CD8-positive, alpha-beta memory T cell (primary cell): ENCODE data around the gene FAM81B. TPM values are rescaled to one million over a fixed set of nuclear protein-coding genes. Genes with fewer than 3 reads are reported as not detected.

ENCODE experiments used
- CTCF ChIA-PET: fragments of 350-600 bp; sonication (Branson Sonifier 250); formaldehyde crosslinking; loops from one replicate; lab custom pipeline; 2021; ENCODE audit warnings: antibody characterized with exemption; lab: Charles Lee
- POLR2A ChIA-PET: fragments of 350-600 bp; sonication (Branson Sonifier 250); formaldehyde crosslinking; loops from one replicate; lab custom pipeline; 2021; ENCODE audit warnings: antibody characterized with exemption; lab: Charles Lee
- DNase-seq, 5 donors: peaks; one replicate each; pipeline versions ENCODE4 v3.0.0 to v3.0.0-alpha.2; 2020 to 2022; ENCODE audit warnings: mixed read lengths in 1 of 5
- H3K27ac ChIP-seq: one replicate; pipeline ENCODE4 v1.7.0; 2013; ENCODE audit warnings: low read depth, mild to moderate bottlenecking, low read length, moderate library complexity
- H3K27me3 ChIP-seq: 2 replicates; pipeline ENCODE4 v1.7.0; 2013; ENCODE audit warnings: low read length, mild to moderate bottlenecking; ENCODE audit not compliant: insufficient read depth, poor library complexity, severe bottlenecking
- H3K36me3 ChIP-seq: 2 replicates; pipeline ENCODE4 v1.7.0; 2013; ENCODE audit warnings: mild to moderate bottlenecking, low read length, moderate library complexity; ENCODE audit not compliant: insufficient read depth
- H3K4me1 ChIP-seq: 2 replicates; pipeline ENCODE4 v1.7.0; 2013; ENCODE audit warnings: mild to moderate bottlenecking, low read length, moderate library complexity; ENCODE audit not compliant: insufficient read depth
- H3K4me3 ChIP-seq: 2 replicates; pipeline ENCODE4 v1.7.0; 2013; ENCODE audit warnings: mild to moderate bottlenecking, low read length
- H3K9me3 ChIP-seq: 2 replicates; pipeline ENCODE4 v1.7.0; 2013; ENCODE audit warnings: mild to moderate bottlenecking, low read length
- H3K27ac Mint-ChIP-seq, 8 donors: one replicate each; pipeline ENCODE4 v1.8.0; 2020 to 2021; ENCODE audit warnings: mixed read lengths in 8 of 8, mild to moderate bottlenecking in 6 of 8, inconsistent platforms in 3 of 8, moderate library complexity in 3 of 8
- H3K27me3 Mint-ChIP-seq, 2 donors: one replicate each; pipeline ENCODE4 v1.8.0; 2020 to 2021; ENCODE audit warnings: mixed read lengths in 2 of 2, mild to moderate bottlenecking in 1 of 2, moderate library complexity in 1 of 2
- H3K36me3 Mint-ChIP-seq, 3 donors: one replicate each; pipeline ENCODE4 v1.8.0; 2020 to 2021; ENCODE audit warnings: mixed read lengths in 3 of 3, inconsistent platforms in 1 of 3, mild to moderate bottlenecking in 1 of 3
- H3K4me1 Mint-ChIP-seq, 3 donors: one replicate each; pipeline ENCODE4 v1.8.0; 2020 to 2021; ENCODE audit warnings: mixed read lengths in 3 of 3, inconsistent platforms in 1 of 3, mild to moderate bottlenecking in 1 of 3
- H3K4me3 Mint-ChIP-seq, 7 donors: one replicate each; pipeline ENCODE4 v1.8.0; 2020 to 2021; ENCODE audit warnings: mixed read lengths in 7 of 7, mild to moderate bottlenecking in 6 of 7, moderate library complexity in 4 of 7, inconsistent platforms in 2 of 7
- H3K9me3 Mint-ChIP-seq, 5 donors: one replicate each; pipeline ENCODE4 v1.8.0; 2020 to 2022; ENCODE audit warnings: mixed read lengths in 5 of 5, mild to moderate bottlenecking in 3 of 5, moderate library complexity in 2 of 5, inconsistent platforms in 1 of 5
- polyA plus RNA-seq: library from polyadenylated mRNA; unstranded; fragments of 300-500 nt; fragmentation: Illumina TruSeq; gene quantifications from one replicate; pipeline ENCODE4 v1.2.3, GENCODE V29; 2021
- total RNA-seq, 2 experiments: library from RNA; stranded (reverse); gene quantifications; one replicate each; pipeline ENCODE4 v1.2.3, GENCODE V29; 2021

FAM81B gene
- total and polyA plus RNA-seq, 3 experiments from 2014 or later, result not detected

DNA sequence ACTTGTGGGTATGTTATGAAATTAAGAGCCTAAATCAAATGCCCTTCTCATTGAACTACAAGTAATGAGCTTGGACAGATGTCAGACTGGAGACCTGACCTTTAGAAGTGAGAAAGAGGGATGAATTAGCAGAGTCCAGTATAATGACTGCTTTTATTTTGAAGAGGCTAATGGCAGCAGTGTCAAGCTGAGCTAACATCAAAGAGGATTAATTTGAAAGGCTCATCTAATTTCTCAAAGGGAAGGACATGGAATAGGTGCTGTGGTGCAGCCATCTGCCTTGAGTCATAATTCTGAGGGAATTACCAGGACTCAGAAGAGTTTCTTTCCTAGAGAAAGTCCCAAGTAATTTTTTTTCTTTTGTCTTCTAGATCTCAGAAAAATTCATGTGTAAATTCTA, 57.6 kb downstream of the FAM81B start:
- ChIA-PET POLR2A (no interaction called here), CTCF (no interaction called here)
- Histone ChIP-seq H3K27me3 (no peaks in the 10 kb centered on the region), H3K4me3 (no peak overlapping the region), H3K4me1 (no peaks in the 10 kb centered on the region), H3K9me3 (no peaks in the 10 kb centered on the region), H3K36me3 (no peaks in the 10 kb centered on the region), H3K27ac (no peak overlapping the region)
- Mint-ChIP-seq H3K4me3 (no peak overlapping the region), H3K4me1 (no peaks in the 10 kb centered on the region), H3K9me3 (no peaks in the 10 kb centered on the region), H3K27me3 (peaks cover 2 to 3% of the 10 kb centered on the region in 2 donors), H3K27ac (no peak overlapping the region), H3K36me3 (no peaks in the 10 kb centered on the region)
- no peak for DNase-seq

DNA sequence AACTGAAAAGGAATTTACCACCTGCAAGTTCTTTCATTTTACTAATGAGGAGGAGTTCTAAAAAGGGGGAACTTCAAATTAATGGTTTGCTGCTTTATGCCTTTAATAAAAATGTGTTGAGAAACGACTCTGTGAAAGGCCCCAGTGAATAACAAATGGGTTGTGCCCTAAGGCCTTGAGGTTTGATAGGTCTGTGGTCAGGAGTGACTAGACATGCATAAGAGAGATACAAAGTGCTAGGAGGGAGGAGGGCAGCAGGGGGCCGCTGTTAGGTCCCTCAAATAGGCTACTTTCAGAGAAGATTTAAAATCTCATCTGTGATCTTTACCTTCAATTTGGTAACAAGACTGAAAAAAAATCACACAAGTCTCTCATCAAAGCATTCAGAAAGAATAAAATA, 58.3 kb downstream of the FAM81B start:
- H3K27me3 ChIP-seq, result no peaks in the 10 kb centered on the region
- DNase-seq, result no peak
- H3K36me3 Mint-ChIP-seq, result no peaks in the 10 kb centered on the region
- CTCF ChIA-PET, result no interaction called here
- H3K36me3 ChIP-seq, result no peaks in the 10 kb centered on the region
- H3K9me3 Mint-ChIP-seq, result no peaks in the 10 kb centered on the region
- no peak overlapping the region for H3K27ac ChIP-seq
- H3K27me3 Mint-ChIP-seq, result peaks cover 0 to 2% of the 10 kb centered on the region in 2 donors
- POLR2A ChIA-PET, result no interaction called here
- no peak overlapping the region for H3K4me3 Mint-ChIP-seq
- H3K27ac Mint-ChIP-seq, result no peak overlapping the region
- no peaks in the 10 kb centered on the region for H3K4me1 ChIP-seq
- no peaks in the 10 kb centered on the region for H3K9me3 ChIP-seq
- H3K4me3 ChIP-seq, result no peak overlapping the region
- H3K4me1 Mint-ChIP-seq, result no peaks in the 10 kb centered on the region

DNA sequence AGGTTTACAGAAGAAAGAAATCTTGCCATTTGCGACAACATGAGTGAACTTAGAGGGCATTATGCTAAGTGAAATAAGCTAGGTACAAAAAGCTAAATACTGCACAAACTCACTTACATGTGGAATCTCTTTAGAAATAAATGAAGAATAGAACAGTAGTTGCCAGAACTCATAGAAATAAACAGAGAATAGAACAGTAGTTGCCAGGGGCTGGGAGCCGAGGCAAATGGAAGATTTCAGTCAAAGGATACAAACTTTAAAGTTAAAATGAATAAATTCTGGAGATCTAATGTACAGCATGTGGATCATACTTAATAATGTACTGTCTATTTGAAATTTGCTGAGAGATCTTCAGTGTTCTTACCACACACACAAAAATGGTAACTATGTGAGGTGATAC, 63.4 kb downstream of the FAM81B start:
- H3K27ac Mint-ChIP-seq, result no peak overlapping the region
- Histone ChIP-seq H3K4me1 (no peaks in the 10 kb centered on the region), H3K27ac (no peak overlapping the region), H3K4me3 (no peak overlapping the region), H3K27me3 (no peaks in the 10 kb centered on the region), H3K36me3 (no peaks in the 10 kb centered on the region), H3K9me3 (no peaks in the 10 kb centered on the region)
- no peak overlapping the region for H3K4me3 Mint-ChIP-seq
- DNase-seq, result no peak
- H3K9me3 Mint-ChIP-seq, result no peaks in the 10 kb centered on the region
- H3K27me3 Mint-ChIP-seq, result no peaks in the 10 kb centered on the region
- H3K4me1 Mint-ChIP-seq, result no peaks in the 10 kb centered on the region
- ChIA-PET CTCF (no interaction called here), POLR2A (no interaction called here)
- H3K36me3 Mint-ChIP-seq, result peaks cover 0 to under 1% (median under 1%) of the 10 kb centered on the region in 3 donors

DNA sequence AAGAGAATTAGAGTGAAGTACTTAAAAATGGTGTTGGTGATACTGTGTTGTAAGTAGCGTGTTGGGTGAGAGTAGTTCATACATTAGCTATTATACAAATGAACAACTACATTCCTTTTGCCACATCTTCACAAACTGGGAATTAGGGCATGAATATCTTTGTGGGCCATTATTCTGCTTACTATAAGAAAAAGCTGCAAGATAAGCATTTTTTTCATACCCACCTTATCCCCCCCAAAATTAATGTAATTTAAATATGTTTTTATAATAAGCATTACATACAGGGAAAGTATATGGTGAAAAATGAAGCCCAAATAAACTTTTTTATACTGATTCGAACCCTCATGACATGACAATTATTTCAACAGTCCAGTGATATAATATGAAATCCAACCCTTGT, 69.5 kb downstream of the FAM81B start:
- no peaks in the 10 kb centered on the region for H3K9me3 Mint-ChIP-seq
- H3K4me1 Mint-ChIP-seq, result no peaks in the 10 kb centered on the region
- ChIA-PET CTCF (no interaction called here), POLR2A (no interaction called here)
- no peak for DNase-seq
- no peak overlapping the region for H3K4me3 ChIP-seq
- peaks cover 6% of the 10 kb centered on the region for H3K36me3 ChIP-seq
- no peaks in the 10 kb centered on the region for H3K9me3 ChIP-seq
- peaks cover 16 to 42% (median 19%) of the 10 kb centered on the region in 3 donors for H3K36me3 Mint-ChIP-seq
- H3K27me3 Mint-ChIP-seq, result no peaks in the 10 kb centered on the region
- H3K27ac ChIP-seq, result no peak overlapping the region
- H3K27me3 ChIP-seq, result no peaks in the 10 kb centered on the region
- no peak overlapping the region for H3K27ac Mint-ChIP-seq
- no peaks in the 10 kb centered on the region for H3K4me1 ChIP-seq
- no peak overlapping the region for H3K4me3 Mint-ChIP-seq

DNA sequence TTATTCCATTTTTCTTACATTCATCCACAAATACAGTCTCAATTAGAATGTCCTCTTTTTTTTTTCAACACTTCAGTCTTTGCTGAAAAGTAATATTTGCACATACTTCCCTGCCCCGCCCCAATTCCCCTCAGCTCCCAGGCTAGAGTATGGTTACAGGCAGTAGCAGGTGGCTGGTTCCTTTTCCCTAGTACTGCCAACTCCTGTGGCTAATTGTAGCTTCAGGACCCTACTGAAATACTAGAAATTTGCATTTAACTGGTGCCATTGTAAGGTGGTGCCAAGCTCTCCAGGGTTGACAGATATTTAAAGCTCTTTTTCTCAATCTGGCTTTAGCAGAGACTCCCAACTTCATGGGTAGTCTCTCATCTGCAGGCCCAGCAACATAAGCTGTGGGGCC, 80.3 kb downstream of the FAM81B start:
- no peak for DNase-seq
- no peaks in the 10 kb centered on the region for H3K27me3 ChIP-seq
- no peak overlapping the region for H3K27ac ChIP-seq
- Mint-ChIP-seq H3K27me3 (no peaks in the 10 kb centered on the region), H3K4me1 (peaks cover 0 to 5% (median 2%) of the 10 kb centered on the region in 3 donors), H3K4me3 (no peak overlapping the region), H3K27ac (peak overlapping the region in 3 of 8 donors; percentile 2 to 72 (median 35)), H3K36me3 (peaks cover 10 to 77% (median 37%) of the 10 kb centered on the region in 3 donors), H3K9me3 (no peaks in the 10 kb centered on the region)
- H3K4me1 ChIP-seq, result no peaks in the 10 kb centered on the region
- CTCF ChIA-PET, result no interaction called here
- H3K4me3 ChIP-seq, result no peak overlapping the region
- peaks cover 17% of the 10 kb centered on the region for H3K36me3 ChIP-seq
- POLR2A ChIA-PET, result no interaction called here
- no peaks in the 10 kb centered on the region for H3K9me3 ChIP-seq

DNA sequence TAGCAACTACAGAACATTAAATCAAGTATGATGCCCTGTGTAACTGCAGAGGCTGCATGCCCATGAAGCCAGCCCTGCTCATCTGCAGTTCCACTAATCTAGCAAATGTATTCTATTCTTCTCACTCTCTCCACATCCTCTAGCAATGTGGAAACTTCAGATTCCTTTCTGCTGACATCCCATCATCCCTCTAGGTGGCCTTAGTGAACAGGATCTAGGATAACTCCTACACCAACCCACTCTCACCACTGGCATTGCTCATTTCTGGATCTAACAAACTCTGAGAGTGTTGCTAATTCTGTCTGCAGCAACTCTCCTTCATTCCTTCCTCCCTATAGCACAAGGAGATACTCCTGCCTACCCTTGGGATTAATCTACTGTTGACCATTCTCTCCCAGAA, 80.8 kb downstream of the FAM81B start:
- Histone ChIP-seq H3K4me1 (no peaks in the 10 kb centered on the region), H3K4me3 (no peak overlapping the region), H3K27ac (no peak overlapping the region), H3K9me3 (no peaks in the 10 kb centered on the region), H3K27me3 (no peaks in the 10 kb centered on the region), H3K36me3 (peaks cover 17% of the 10 kb centered on the region)
- Mint-ChIP-seq H3K27ac (peak overlapping the region in 4 of 8 donors; percentile 15 to 92 (median 46)), H3K36me3 (peaks cover 10 to 75% (median 39%) of the 10 kb centered on the region in 3 donors), H3K27me3 (no peaks in the 10 kb centered on the region), H3K9me3 (no peaks in the 10 kb centered on the region), H3K4me3 (no peak overlapping the region), H3K4me1 (peaks cover 0 to 5% (median 2%) of the 10 kb centered on the region in 3 donors)
- POLR2A ChIA-PET, result no interaction called here
- no peak for DNase-seq
- CTCF ChIA-PET, result no interaction called here

DNA sequence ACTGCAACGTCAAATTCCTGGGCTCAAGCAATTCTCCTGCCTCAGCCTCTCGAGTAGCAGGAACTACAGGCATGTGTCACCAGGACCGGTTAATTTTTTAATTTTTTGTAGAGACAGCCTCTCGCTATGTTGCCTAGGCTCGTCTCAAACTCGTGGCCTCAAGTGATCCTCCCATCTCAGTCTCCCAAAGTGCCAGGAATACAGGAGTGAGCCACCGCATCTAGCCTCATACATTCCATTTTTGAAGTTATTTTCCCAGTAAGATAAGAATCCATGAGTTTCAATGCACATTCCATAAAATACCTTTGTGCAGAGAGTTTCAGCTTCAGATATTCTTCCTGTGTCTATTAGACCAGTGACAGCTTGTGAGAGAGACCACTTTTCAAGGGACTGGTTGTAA, 93.3 kb downstream of the FAM81B start:
- DNase-seq, result no peak
- Mint-ChIP-seq H3K4me1 (peaks cover 0 to 6% (median 5%) of the 10 kb centered on the region in 3 donors), H3K27ac (peak overlapping the region in 1 of 8 donors; percentile 81), H3K36me3 (peaks cover 55 to 92% (median 76%) of the 10 kb centered on the region in 3 donors), H3K4me3 (no peak overlapping the region), H3K9me3 (peaks cover 21 to 27% (median 23%) of the 10 kb centered on the region in 5 donors), H3K27me3 (no peaks in the 10 kb centered on the region)
- Histone ChIP-seq H3K4me3 (no peak overlapping the region), H3K27ac (no peak overlapping the region), H3K27me3 (no peaks in the 10 kb centered on the region), H3K36me3 (peaks cover 54% of the 10 kb centered on the region), H3K9me3 (peaks cover 13% of the 10 kb centered on the region), H3K4me1 (no peaks in the 10 kb centered on the region)
- ChIA-PET CTCF (no interaction called here), POLR2A (no interaction called here)

DNA sequence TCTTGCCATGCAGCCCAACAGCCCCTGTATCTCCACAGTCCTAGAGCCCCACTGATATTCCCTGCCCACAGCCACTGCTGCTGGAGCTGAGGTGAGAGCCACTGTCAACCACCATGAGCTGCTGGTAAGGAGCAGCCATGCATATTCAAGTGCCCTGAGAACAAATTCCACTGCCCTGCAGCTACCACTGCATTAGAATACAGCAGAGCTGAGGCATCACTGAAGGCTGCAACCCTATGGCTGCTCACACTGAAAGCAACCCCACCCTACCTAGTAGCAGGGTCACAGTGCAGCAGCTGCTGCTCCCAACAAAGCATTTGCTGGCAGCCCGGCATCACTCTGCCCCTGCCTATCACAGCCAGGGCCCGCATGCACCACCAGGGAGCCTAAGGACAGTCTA, 95.0 kb downstream of the FAM81B start:
- no peak for DNase-seq
- Histone ChIP-seq H3K4me1 (no peaks in the 10 kb centered on the region), H3K36me3 (peaks cover 61% of the 10 kb centered on the region), H3K27ac (no peak overlapping the region), H3K9me3 (peaks cover 13% of the 10 kb centered on the region), H3K4me3 (no peak overlapping the region), H3K27me3 (no peaks in the 10 kb centered on the region)
- H3K9me3 Mint-ChIP-seq, result peaks cover 22 to 26% (median 23%) of the 10 kb centered on the region in 5 donors
- CTCF ChIA-PET, result no interaction called here
- no peaks in the 10 kb centered on the region for H3K27me3 Mint-ChIP-seq
- POLR2A ChIA-PET, result no interaction called here
- no peak overlapping the region for H3K4me3 Mint-ChIP-seq
- H3K4me1 Mint-ChIP-seq, result peaks cover 0 to 3% (median 2%) of the 10 kb centered on the region in 3 donors
- H3K27ac Mint-ChIP-seq, result no peak overlapping the region
- H3K36me3 Mint-ChIP-seq, result peaks cover 54 to 90% (median 77%) of the 10 kb centered on the region in 3 donors
